K562 (cell line): ENCODE results near the gene CFAP298. TPM values are rescaled to one million over a fixed set of nuclear protein-coding genes. Genes with fewer than 3 reads are reported as not detected.
A peak's percentile ranks its signal among the peaks of the same experiment; 100 is the strongest.

Source experiments
- ATAC-seq: fragments of 200-7000 bp; cut with Tn5 transposase; 3 replicates; pipeline ENCODE4 v1.9.1; 2020; ENCODE audit warnings: moderate library complexity
- BruUV-seq: library from RNA; stranded (reverse); fragments of 400-500 nt; replicated peaks from 2 replicates; lab custom pipeline; 2021; lab: Mats Ljungman, UMichigan
- CTCF ChIA-PET: fragments of 300-600 bp; formaldehyde crosslinking; extraction: SDS; loops from one replicate; lab custom pipeline; 2021; ENCODE audit warnings: low intra/inter-chr PET ratio; lab: Yijun Ruan, JAX
- POLR2A ChIA-PET: fragments of 300-600, 350-650 bp; sonication (Branson Sonifier 250); formaldehyde crosslinking; extraction: SDS; loops from one replicate; lab custom pipeline; 2021; ENCODE audit warnings: antibody characterized with exemption, inconsistent platforms; lab: Yijun Ruan, JAX
- DNase-seq, 4 experiments: peaks; one replicate each; pipeline versions ENCODE4 v3.0.0 to v3.0.0-alpha.2; 2011 to 2018; ENCODE audit warnings: low spot score in 3 of 4, mixed read lengths in 3 of 4; ENCODE audit errors: extremely low read depth in 1 of 4
- FAIRE-seq: peaks from 2 replicates; lab custom pipeline; 2011; peaks lifted over from hg19 to GRCh38; lab: Jason Lieb, UNC
- H2AFZ ChIP-seq: 2 replicates; pipeline ENCODE4 v1.6.0; 2011; ENCODE audit warnings: low read depth, low read length, control low read depth, inconsistent platforms
- H3K27ac ChIP-seq: fragments of 200-600 bp; 3 replicates; pipeline ENCODE4 v1.8.0; 2011; ENCODE audit warnings: low read depth, mild to moderate bottlenecking, control low read depth, inconsistent platforms, low read length, moderate library complexity, mixed read lengths; ENCODE audit errors: extremely low read depth
- H3K27me3 ChIP-seq, 2 experiments: fragments of 300-600 bp in 1 of 2; 2 replicates in 1 of 2; 3 replicates in 1 of 2; pipeline versions ENCODE4 v1.6.0 to v1.8.0; 2011; ENCODE audit warnings: inconsistent platforms in 2 of 2, low read length in 2 of 2, mild to moderate bottlenecking in 1 of 2, mixed read lengths in 1 of 2, moderate library complexity in 1 of 2; ENCODE audit not compliant: control insufficient read depth in 2 of 2, insufficient read depth in 2 of 2
- H3K36me3 ChIP-seq: fragments of 300-600 bp; 3 replicates; pipeline ENCODE4 v1.8.0; 2011; ENCODE audit warnings: mild to moderate bottlenecking, low read length, inconsistent platforms; ENCODE audit not compliant: control insufficient read depth, insufficient read depth
- H3K4me1 ChIP-seq, 2 experiments: fragments of 200-600 bp in 1 of 2; replicated peaks in 1 of 2; 2 replicates in 1 of 2; 3 replicates in 1 of 2; pipeline versions ENCODE4 v1.5.1 to v1.8.0; 2011; ENCODE audit warnings: inconsistent platforms in 2 of 2, low read length in 2 of 2, mild to moderate bottlenecking in 1 of 2, mixed read lengths in 1 of 2, moderate library complexity in 1 of 2; ENCODE audit not compliant: control insufficient read depth in 2 of 2, insufficient read depth in 2 of 2
- H3K4me2 ChIP-seq: 2 replicates; pipeline ENCODE4 v1.6.1; 2011; ENCODE audit warnings: low read length, control low read depth, inconsistent platforms, mixed read lengths; ENCODE audit not compliant: insufficient read depth
- H3K4me3 ChIP-seq: fragments of 200-600 bp; sonication (generic), shearing (Covaris generic); 2 replicates; pipeline ENCODE4 v1.5.1; 2016; ENCODE audit warnings: control low read depth, inconsistent platforms
- H3K79me2 ChIP-seq: fragments of 200-600 bp; 3 replicates; pipeline ENCODE4 v1.8.0; 2011; ENCODE audit warnings: low read length, inconsistent platforms; ENCODE audit not compliant: control insufficient read depth, insufficient read depth
- H3K9ac ChIP-seq, 2 experiments: 2 replicates each; pipeline versions ENCODE4 v1.6.0 to v1.6.1; 2011; ENCODE audit warnings: low read depth in 2 of 2, low read length in 2 of 2, control low read depth in 1 of 2, inconsistent platforms in 1 of 2, mild to moderate bottlenecking in 1 of 2, mixed read lengths in 1 of 2; ENCODE audit not compliant: insufficient read depth in 1 of 2
- H3K9me1 ChIP-seq: one replicate; pipeline ENCODE4 v1.6.0; 2011; ENCODE audit warnings: inconsistent platforms, mild to moderate bottlenecking, low read length, moderate library complexity; ENCODE audit not compliant: control insufficient read depth, insufficient read depth
- H3K9me3 ChIP-seq: replicated peaks from 2 replicates; pipeline ENCODE4 v1.5.1; 2011; ENCODE audit warnings: low read depth, low read length, inconsistent platforms; ENCODE audit not compliant: control insufficient read depth, insufficient read depth
- H4K20me1 ChIP-seq: replicated peaks from 2 replicates; pipeline ENCODE4 v1.6.1; 2011; ENCODE audit warnings: low read length, inconsistent platforms, mixed read lengths; ENCODE audit not compliant: control insufficient read depth, insufficient read depth
- BRF1 ChIP-seq: IDR thresholded peaks from 3 replicates; pipeline ENCODE4 v1.6.1; 2011; ENCODE audit warnings: borderline replicate concordance, mild to moderate bottlenecking; ENCODE audit not compliant: insufficient read length; ENCODE audit errors: extremely low read depth
- CHD4 ChIP-seq: fragments of 200-600 bp; sonication (generic); IDR thresholded peaks from 3 replicates; pipeline ENCODE4 v1.6.1; 2012; ENCODE audit warnings: low read depth, mild to moderate bottlenecking, mixed read lengths, low read length, inconsistent platforms; ENCODE audit not compliant: insufficient read depth, insufficient replicate concordance, poor library complexity, severe bottlenecking
- GTF2E2 ChIP-seq: fragments of 200-800 bp; sonication (Bioruptor generic); IDR thresholded peaks from 2 replicates; pipeline ENCODE4 v1.6.1; 2016; ENCODE audit warnings: missing genetic modification characterization, missing compliant biosample characterization
- MCM7 ChIP-seq, 2 experiments: fragments of 450-650 bp; IDR thresholded peaks; 2 replicates each; pipeline ENCODE4 v1.6.1; 2016 to 2018
- POLR2B ChIP-seq: fragments of 450-650 bp; IDR thresholded peaks from 2 replicates; pipeline ENCODE4 v1.6.1; 2018; ENCODE audit warnings: low read depth; ENCODE audit not compliant: partially characterized antibody
- POLR2H ChIP-seq: IDR thresholded peaks from 2 replicates; pipeline ENCODE4 v1.6.1; 2016; ENCODE audit warnings: missing genetic modification characterization, low read depth, mild to moderate bottlenecking, control low read depth, missing compliant biosample characterization, moderate library complexity
- PTRF ChIP-seq: fragments of 450-650 bp; IDR thresholded peaks from 2 replicates; pipeline ENCODE4 v1.6.1; 2016; ENCODE audit warnings: mild to moderate bottlenecking, missing genetic modification characterization, missing compliant biosample characterization
- SUPT5H ChIP-seq: fragments of 450-650 bp; IDR thresholded peaks from 2 replicates; pipeline ENCODE4 v1.6.1; 2016
- ZBTB11 ChIP-seq, 3 experiments: fragments of 200-800 bp in 1 of 3; fragments of 250-450 bp in 1 of 3; fragments of 450-650 bp in 1 of 3; sonication (Bioruptor Pico) in 1 of 3; sonication (Bioruptor generic) in 1 of 3; formaldehyde crosslinking in 1 of 3; IDR thresholded peaks; 2 replicates each; pipeline versions ENCODE4 v1.6.1 to v1.8.0; 2016 to 2022; ENCODE audit warnings: mild to moderate bottlenecking in 2 of 3, missing genetic modification characterization in 2 of 3, missing compliant biosample characterization in 1 of 3, moderate library complexity in 1 of 3
- ZNF232 ChIP-seq: sonication (generic); formaldehyde crosslinking; IDR thresholded peaks from 2 replicates; pipeline ENCODE4 v1.8.0; 2022; ENCODE audit warnings: mild to moderate bottlenecking, missing genetic modification reagents
- whole genome bisulfite sequencing: fragments of 100-300 bp; shearing (Covaris generic); methylation state at CpG from one replicate; pipeline ENCODE4 v1.1.6; 2016; ENCODE audit warnings: low coverage, mixed read lengths; ENCODE audit not compliant: insufficient coverage; ENCODE audit errors: missing lambda C conversion rate; 5-methylcytosine and 5-hydroxymethylcytosine counted together
- in situ Hi-C: fragments of 300-500 bp; cut with MboI; formaldehyde crosslinking; loops from 4 replicates; pipeline ENCODE4 v1.15.0; 2018; ENCODE audit warnings: inconsistent platforms, mixed read lengths
- intact Hi-C: fragments of 100-400 bp; cut with micrococcal nuclease; formaldehyde crosslinking; loops from 2 replicates; pipeline ENCODE4 v1.14.2; 2022
- polyA plus RNA-seq, 8 experiments: library from polyadenylated mRNA; depleted of rRNA in 4 of 8; stranded (reverse) in 5 of 8; unstranded in 3 of 8; fragments of >200 nt; fragmentation: Nextera tagmentation in 2 of 8; fragmentation: Illumina TruSeq in 1 of 8; extraction: Ambion mirVana in 2 of 8; extraction: Trizol in 1 of 8; gene quantifications; 2 replicates each; pipeline versions ENCODE4 v1.2.1 to v1.2.3, GENCODE V29; 2011 to 2014; ENCODE audit warnings: inconsistent platforms in 1 of 8, missing spikeins in 1 of 8
- total RNA-seq, 7 experiments: library from RNA; depleted of rRNA in 6 of 7; stranded (reverse); fragments of >200 nt in 6 of 7; fragmentation: Illumina TruSeq in 2 of 7; extraction: Trizol in 2 of 7; gene quantifications; 2 replicates each; pipeline versions ENCODE4 v1.2.1 to v1.2.3, GENCODE V29; 2011 to 2021; ENCODE audit warnings: low replicate concordance in 1 of 7
- TF ChIP-seq, protein P1 (sequence below): fragments of 250-450 bp; sonication (Bioruptor Pico); IDR thresholded peaks from 2 replicates; pipeline ENCODE4 v1.8.0; 2022; ENCODE audit warnings: inconsistent platforms

The CFAP298 gene
- total and polyA plus RNA-seq, 9 of the 15 experiments (the other 6 are each of a cell fraction or from before 2014, with no cell fraction given): 31.4 to 178 (median 89.7) TPM

DNA sequence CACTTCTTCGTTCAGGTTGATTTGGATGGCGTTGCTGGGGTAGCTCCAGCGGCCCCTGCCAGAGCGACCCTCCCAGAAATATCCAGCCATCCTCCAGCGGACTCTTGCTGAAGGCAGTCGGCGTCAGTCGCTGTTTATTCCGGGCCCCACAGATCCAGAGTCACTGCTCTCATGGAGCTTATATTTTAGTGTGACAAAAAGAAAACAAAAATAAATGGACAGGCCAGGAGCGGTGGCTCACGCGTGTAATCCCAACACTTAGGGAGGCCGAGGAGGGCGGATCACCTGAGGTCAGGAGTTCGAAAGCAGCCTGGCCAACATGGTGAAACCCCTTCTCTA, 791 bp upstream of the CFAP298 start:
- H4K20me1 ChIP-seq: no peaks in the 10 kb centered on the region
- H3K9ac ChIP-seq: peak overlapping the region; percentile 93 to 96
- H3K36me3 ChIP-seq: peaks cover 26% of the 10 kb centered on the region
- peak overlapping the region; percentile 96 for H3K27ac ChIP-seq
- ChIA-PET POLR2A (interaction anchor here (1.0 to 3.2 kb wide), 3 partner anchors 11 to 13 kb away, joined by 3 to 13 read pairs (median 7); no protein-coding TSS in a partner anchor), CTCF (no interaction called here)
- H3K27me3 ChIP-seq: no peaks in the 10 kb centered on the region
- H3K4me1 ChIP-seq: peaks cover 0 to 21% of the 10 kb centered on the region in 2 experiments; a peak in 4 of 5 replicates
- in situ Hi-C loops: no loop called here
- intact Hi-C loops: loop anchor here (5.0 kb wide), 2 partner anchors 159 to 221 kb away; partner anchors contain the start of genes PAXBP1 and URB1
- peak overlapping the region; percentile 100 for H2AFZ ChIP-seq
- H3K9me1 ChIP-seq: peaks cover 4% of the 10 kb centered on the region
- no peaks in the 10 kb centered on the region for H3K9me3 ChIP-seq
- H3K79me2 ChIP-seq: peaks cover 32% of the 10 kb centered on the region
- BruUV-seq: TSS peak; percentile 97
- DNase-seq: no peak
- FAIRE-seq: no peak
- H3K4me3 ChIP-seq: peak overlapping the region; percentile 89
- H3K4me2 ChIP-seq: peak overlapping the region; percentile 98
- WGBS: under 1% methylated on average over 15 of the region's 15 CpGs
- ATAC-seq: peak; percentile 29
- TF ChIP-seq MCM7 (IDR thresholded peaks at IDR 0.05) (no peak), PTRF (tag) (no peak), POLR2B (peak; percentile 17), ZNF232 (CRISPR knock-in tag) (no peak), CHD4 (peak; percentile 34), POLR2H (tag) (0 out of 2 replicates have a peak, but pooled peaks have one; percentile 13), ZBTB11 (CRISPR knock-in tag; IDR thresholded peaks at IDR 0.05) (peak in 1 of 3 experiments; percentile 91; a peak in 1 of 6 replicates), SUPT5H (0 out of 2 replicates have a peak, but pooled peaks have one; percentile 14), BRF1 (no peak), GTF2E2 (tag) (0 out of 2 replicates have a peak, but pooled peaks have one; percentile 54)
- TF ChIP-seq, protein P1, sequence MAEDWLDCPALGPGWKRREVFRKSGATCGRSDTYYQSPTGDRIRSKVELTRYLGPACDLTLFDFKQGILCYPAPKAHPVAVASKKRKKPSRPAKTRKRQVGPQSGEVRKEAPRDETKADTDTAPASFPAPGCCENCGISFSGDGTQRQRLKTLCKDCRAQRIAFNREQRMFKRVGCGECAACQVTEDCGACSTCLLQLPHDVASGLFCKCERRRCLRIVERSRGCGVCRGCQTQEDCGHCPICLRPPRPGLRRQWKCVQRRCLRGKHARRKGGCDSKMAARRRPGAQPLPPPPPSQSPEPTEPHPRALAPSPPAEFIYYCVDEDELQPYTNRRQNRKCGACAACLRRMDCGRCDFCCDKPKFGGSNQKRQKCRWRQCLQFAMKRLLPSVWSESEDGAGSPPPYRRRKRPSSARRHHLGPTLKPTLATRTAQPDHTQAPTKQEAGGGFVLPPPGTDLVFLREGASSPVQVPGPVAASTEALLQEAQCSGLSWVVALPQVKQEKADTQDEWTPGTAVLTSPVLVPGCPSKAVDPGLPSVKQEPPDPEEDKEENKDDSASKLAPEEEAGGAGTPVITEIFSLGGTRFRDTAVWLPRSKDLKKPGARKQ (CRISPR knock-in tag): no peak
